C1 segment of cervical spinal cord (tissue), 14 donors: ENCODE results near the gene SPATA32.

Experiments
- DNase-seq, 14 donors: peaks; one replicate each; lab custom pipeline; 2025; lab: John Stamatoyannopoulos, UW

Gene SPATA32

DNA sequence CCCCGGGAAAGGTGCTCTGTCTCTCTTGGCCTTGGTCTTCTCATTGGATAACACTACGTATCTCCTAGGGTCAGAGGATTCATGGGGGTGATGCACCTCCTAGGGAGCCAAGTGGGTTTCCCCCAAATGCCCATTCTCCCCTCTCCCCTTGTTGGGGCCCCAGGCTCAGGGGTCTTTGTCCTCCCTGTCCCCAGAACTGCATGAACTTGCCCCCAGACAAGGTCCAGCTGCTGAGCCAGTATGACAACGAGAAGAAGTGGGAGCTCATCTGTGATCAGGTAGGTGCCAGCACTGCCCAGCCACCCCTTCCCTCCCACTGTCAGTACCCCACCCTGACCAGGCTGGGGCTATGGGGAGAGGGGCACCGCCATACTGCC, 31.5 kb downstream of the SPATA32 start:
- DNase-seq, result no peak

DNA sequence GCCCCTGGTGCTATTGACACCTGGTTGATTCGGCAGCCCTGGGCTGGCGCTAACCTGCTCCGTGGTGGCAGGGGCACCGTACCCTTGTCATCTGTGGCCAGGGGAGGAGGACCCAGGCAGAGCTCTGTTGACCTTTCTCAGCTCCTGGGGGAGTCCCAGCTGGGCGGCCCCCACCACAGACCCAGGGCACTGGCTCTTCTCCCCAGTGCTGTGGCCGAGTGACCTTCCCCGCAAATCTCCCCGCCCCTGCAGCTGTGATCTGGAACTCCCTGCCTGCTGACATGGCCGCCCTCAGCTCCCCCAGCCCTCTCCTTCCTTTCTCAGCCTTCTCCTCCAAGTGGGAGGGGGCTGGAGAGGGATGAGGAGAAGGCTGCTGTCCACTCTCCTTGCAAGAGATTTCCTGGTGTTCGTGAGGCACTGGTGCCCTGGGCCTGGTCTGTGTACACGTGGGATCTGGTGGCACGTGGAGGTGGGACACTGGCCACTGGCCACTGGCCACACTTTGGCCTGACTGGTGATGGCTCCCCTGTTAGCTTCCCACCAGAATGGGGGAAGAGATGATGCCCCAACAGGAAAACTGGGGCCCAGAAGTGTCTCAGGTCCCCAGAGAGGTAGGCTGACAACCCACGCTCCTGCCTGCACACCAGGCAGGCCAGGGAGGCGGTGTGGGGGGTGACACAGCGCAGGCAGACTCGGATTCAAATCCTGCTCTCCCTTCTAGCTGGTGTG, 32.0 kb downstream of the SPATA32 start:
- no peak for DNase-seq

DNA sequence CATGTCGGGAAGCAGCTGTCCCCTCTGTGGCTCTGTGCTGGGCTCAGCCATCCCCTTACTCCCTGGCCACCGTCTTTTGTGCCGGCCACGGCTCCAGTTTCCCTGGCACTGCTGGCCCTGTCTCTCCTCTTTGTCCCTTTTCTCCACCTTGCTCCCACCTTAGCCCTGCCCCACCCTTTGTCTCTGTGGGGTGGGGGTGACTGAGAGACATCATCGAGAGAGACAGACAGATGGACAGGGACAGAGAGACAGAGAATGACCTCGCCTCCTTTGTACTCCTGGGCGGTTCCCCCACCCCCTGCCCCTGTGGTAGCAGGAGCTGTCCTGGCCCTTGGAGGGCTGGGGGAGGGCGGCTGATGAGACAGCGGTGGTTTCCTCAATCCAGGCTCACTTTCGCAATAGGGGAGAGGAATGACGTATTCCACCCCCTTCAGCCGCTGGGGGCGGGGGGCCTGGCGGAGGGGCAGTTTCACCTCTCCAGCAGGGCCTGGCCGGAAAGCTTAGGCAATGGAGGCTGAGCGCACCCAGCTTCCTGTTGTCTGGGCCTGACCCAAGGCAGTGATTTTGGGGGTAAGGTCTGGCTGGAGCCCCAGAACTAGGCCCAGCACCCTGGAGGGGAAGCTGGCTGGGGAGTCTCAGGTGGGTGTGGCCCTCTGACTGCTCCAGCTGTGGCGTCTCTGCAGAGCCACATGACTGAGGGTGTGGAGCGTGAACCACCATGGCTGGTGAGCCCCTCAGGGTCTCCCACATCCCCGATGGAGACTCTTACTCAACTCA, 32.9 kb downstream of the SPATA32 start:
- DNase-seq, result peak in 9 of 14 donors; percentile 46 to 79 (median 60)

DNA sequence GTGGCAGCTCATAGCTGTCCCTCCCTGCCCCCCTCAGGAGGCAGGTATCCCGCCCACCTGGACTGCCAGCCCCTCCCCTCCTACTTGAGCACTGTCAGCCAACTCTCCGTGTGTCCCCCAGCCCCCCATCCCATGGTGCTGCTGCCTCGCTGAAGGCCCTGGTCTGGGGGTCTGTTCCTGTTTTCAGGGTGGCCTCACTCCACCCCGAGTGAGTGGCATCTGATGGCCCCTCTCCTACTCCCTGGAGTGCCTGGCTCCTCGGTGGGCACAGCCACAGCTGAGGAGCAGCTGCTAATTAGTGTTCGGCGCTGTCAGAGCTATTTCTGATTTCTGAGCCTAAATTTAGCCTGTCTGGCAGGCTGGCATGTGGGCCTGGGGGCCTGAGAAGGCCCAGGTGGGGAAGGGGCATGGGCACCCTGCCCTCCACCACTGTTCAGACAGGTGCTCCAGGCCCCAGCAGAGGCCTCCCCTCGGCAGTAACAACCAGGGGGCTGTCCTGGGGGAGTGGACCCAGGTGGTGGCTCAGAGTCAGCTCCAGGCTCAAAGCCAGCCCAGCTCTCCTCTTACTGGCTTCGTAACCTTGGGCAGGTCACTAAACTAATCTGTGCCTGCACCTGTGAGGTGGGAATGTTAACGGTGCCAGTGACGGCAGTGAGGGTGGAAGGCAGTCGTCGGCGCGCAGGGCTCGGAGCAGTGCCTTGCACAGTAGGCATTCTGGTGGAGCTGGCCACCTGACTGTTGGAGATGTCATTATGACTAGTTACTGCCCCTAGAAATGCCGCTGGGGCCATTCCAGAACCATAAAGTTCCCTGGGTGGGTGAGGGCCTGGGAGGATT, 33.8 kb downstream of the SPATA32 start:
- DNase-seq, result no peak

DNA sequence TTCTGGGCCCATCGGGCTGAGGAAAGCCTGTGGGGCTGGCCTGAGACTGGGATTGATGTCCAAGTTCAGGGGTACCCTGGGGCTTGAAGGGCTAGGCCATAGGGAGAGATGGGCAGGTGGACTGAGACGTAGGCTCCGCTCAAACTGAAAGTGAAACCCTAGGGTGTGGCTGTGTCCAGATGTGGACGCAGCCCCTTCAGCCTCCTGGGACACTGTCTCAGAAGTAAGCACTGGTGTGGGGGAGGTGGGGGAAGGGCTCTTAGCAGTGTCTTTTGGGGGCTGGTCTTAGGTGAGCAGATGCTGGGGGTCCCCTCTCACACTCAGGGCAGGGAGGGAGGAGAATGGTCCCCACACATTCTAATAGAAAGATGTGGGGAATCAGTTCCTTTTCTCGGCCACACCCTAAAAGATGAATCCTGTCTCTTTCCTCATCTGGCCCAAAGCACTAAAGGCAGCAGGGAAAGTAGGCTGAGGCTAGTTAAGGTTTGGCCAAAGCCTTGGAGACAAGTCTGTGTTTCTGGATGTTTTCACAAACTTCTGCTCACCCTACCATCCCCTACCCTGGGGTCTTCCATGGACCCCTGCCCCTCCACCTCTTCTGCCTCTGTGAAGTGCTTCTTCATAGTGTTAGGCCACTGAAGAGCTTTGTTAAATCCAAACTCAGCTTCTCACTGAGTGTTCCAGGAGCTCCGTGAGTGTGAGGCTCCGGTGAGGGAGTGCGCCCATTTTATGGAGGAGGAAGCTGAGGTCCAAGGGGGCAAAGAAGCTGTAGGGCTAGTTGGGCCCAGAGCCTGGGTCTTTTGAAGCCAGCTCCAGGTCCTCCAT, 34.6 kb downstream of the SPATA32 start:
- no peak for DNase-seq

DNA sequence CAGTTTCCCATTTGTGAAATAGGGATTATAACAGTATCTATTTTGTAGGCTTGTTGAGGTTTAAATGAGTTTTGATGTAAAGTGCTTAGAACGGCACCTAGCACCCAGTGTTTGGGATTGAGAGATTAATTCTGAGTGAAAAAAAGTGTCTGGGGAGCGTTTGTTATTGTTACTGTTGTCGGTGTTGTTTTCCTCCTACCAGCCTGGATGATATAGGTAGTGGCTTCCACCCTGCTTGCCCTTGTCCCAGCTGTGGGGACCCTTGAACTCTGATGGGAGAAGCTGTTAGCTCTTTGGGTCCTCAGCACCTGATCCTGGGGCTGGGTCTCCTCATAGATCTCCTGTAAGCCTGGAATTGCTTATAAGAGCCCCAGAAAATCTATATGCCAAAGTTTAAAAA, 35.3 kb downstream of the SPATA32 start:
- DNase-seq, result no peak

DNA sequence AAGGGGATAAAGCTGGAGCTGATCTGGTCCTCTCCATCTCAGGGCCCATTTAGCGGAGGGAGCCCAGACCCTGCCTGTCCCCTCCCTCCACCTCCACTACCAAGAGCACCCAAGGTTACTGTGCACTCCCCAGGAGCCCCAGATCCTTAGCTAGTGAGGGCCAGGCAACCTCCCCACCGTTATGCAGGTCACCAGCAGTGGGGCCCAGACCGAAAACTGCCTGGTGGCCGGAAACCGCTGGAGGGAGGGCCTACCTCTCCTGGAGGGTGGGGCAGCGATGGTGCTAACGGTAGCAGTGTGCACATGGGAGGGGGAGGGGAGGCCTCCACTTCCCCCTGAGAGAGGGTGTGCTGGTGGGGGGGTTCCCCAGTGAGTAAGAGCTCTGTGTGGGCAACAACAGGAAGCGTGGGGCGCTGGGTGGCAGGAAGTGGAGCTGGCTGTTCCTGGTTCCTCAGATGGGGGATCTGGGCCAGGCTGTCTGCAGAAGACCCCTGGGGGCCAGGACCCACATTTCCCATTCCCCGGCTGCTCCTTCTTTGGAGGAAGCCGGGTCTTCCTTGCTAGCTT, 35.8 kb downstream of the SPATA32 start:
- DNase-seq, result peak in 8 of 14 donors; percentile 30 to 69 (median 53)

DNA sequence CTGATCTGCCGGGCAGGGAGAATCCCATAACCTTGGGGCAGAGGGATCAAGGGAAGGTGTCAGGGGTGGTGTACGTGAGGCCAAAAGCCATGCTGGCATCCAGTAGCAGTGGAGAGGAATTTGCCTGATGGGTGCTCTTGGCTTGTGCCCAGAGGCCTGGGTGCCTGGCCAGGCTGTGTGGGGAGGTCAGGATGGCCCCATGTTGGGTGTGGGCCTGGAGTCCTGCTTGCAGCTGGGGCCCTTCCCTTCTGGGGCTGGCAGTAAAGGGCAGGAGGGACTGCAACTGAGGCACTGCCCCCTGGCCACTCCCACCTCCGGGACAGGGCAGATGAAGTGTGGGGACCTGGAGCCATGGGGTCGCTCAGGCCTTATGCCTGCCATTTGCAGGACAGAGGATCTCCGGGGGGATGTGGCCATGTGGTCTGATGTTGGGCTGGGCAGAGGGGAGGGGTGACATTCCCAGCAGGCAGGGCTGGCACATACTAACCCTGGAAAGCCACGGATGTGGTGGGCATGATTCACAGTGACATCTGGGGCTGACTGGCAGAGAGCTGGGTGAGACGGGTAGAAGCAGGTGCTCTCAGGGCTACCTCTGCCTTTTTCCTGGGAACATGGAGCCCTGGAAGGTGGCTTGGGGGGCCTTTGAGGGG, 36.7 kb downstream of the SPATA32 start:
- DNase-seq, result peak in 1 of 14 donors; percentile 31

DNA sequence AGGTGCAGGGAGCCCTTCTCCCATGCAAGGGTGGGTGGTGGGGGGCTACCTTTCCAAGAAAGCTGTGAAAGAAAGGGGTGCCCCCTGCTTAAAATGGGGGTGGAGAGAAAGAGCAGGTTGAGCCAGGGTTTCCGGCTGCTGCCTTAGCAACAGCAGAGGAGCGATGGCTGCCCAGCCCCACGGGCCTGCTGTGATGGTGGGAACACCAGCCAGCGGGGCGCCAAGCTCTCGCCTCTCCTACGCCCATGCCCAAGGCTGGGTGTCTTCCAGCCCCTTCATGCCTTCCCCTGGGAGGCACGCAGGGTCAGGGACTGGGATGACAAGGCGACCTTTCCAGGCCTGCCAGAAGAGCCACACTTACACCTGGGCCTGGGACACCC, 37.2 kb downstream of the SPATA32 start:
- DNase-seq, result no peak

DNA sequence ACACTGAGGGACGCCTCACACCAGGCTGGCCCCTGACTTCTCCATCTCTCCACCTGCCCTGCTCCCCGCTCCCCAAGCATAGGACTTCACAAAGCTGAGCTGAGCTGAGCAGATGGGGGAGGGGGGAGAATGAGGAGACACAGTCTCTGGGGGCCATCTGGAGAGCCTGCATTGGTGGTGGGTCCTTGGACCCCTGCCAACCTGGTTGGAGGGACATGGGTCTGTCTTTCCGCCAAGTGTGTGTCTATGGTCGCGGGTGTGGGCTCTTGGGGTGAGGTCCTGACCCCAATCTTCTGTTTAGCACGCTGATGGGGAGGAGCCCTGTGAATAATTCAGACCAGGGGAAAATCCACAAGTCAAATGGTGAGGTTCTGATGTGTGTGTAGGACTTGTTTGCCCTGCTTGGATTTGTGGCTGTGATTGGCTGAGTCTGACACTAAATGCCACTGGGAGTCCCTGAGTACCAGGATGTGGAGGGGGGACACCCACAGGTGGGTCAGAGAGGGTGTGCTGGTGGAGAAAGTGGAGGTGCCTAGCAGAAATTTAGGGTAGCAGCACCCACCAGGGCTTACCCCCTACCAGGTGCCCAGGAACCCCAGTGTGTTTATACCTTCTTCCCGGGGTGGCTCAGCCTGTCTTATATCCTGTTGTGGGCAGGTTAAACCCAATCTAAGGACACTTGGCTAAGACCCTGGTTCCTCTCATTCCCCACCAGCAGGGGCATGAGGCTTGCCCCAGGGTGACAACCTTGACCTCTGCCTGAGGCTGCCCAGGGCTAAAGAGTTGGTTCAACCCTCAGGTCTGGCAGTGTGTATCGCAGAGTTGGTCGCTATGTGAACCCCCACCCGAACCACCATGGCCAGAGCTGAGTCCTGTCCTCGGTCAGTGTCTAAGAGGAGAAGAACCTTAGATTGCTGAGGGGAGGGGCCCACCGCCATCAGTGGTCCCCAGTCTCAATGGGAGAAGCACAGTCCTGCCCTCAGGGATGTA, 38.1 kb downstream of the SPATA32 start:
- DNase-seq, result no peak

DNA sequence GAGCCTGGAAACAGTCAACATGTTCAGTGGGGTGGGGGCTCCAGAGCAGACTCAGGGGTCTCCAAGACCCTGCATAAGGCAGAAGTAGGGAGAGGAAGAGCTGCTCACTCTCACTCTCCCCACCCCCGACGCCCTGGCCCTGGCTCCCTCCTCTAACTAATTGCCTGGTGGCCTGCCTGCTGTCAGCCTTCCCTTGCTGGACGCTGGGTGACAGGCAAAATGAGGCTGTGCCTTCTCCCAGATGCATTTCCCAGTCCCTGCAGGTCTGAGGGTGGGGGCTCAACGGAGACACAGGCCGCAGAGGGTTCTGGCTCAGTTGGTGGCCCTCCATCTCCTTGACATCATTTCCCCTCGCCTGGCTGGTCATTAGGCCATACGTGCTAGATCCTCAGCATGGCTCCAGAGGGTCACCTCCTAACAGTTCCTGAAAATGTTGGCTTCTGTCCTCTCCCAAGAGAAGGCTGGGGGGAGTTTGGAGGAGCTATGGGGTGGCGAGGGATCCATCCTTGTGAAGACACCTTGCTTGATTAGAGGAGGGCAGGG, 38.8 kb downstream of the SPATA32 start:
- DNase-seq, result no peak

DNA sequence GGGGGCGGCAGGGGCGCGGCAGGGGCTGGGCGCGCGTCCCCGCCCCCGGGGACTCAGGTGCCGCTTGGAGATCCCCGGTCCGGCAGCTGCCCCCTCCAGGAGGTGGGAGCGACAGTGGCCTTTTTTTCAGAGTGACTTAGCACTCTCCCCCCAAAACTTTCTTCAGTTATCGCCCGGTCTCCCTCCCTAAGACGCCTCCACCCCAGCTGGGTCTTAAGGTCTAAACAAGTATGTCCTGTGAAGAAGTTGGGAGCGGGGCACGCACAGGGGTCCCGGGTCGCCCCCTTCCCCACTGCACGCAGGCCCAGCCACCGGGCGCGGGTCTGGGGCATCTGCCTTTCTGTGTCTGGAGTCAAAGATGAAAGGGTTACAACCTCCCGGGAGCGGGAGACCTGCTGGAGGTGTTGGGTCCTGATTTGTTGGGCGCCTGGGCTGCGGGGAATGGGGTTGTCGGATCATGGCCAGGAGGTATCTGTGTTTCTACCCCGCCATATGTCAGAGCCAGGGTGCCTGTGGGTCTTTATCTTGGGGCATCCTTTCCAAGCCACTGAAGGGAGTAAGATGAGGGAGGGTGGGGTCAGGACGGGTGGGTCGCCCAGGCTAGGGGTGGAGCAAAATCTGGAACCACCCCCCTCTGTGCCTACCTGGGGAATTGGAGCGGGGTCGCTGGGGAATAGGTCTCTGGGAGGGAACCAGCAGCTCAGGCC, 39.5 kb downstream of the SPATA32 start:
- DNase-seq, result no peak

DNA sequence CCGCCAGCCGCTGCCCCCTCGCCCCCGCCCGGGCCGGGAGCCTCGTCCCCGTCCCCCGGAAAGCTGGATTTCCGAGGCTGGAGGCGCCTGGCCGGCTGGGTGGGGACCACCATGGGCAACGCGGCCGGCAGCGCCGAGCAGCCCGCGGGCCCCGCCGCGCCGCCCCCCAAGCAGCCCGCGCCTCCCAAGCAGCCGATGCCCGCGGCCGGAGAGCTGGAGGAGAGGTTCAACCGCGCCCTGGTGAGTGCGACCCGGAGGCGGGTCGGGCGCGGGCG, 39.9 kb downstream of the SPATA32 start:
- no peak for DNase-seq

DNA sequence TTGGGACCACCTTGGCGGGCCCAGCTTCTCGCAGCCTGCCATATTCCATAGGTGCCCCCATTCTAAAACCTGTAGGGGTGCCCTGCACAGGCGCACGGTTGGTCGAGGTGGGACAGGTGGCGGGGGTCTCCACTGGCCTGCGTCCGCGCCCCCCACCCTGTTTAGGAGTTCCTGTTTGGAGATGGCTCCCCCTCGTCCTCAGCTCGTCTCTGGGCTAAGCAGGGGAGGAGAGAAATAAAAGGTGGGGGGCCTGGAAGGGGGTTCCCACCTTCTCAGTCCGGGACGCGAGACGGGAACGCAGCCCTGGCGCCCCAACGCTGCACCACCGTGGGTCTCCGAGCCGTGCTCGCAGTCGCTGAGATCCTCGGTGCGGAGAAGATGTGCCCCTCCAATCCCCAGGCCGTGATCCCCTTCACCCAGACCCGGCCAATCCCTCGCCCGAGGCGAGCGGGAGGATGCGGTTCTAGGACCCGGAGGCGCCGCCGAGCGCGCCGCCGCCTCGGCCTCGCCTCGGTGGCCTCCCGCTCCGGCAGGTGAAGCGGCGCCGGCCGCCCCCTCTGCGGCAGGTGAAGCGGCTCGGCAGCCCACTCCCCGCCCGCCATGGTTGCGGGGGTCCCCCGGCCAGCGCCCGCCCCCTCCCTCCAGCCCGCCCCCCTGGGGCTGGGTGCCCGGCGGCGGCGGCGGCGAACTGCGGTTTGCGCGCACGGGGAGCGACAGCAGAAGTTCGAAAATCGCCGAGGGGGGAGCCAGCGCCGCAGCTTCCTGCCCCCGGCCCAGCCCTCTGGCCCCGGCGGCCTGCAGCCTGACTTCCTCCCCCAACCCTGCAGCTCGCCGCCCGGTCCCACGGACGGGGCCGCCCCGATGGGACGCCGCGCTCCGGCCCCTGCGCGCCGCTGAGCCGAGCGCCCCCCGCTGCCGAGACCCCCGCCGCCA, 40.5 kb downstream of the SPATA32 start, which contains the start of gene FMNL1:
Gene FMNL1, plus strand, starts transcription at position 805 of the 933 bp plus-strand sequence. CDS start 240 bp downstream, outside the sequence.
- peak in 3 of 14 donors; percentile 24 to 61 (median 24) for DNase-seq

DNA sequence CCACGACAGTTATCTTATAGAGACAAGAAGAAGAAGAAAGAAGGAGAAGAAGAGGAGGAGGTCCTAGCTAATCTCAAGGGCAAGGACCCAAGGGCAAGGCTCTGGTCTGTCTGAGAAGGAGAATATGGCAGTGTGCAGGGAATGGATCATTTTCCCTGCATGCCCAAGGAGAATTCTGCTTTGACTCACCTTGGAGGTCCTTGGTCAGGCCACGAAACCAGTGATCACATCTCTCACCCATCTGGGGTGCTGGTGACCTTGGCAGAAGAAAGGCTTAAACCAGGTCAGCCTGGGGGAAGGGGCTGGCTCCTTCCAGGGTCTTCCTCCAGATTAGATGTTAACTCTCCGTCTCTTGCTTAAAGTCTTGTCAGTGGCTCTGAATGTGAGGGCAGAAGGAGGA, 41.8 kb downstream of the SPATA32 start:
- DNase-seq, result no peak

DNA sequence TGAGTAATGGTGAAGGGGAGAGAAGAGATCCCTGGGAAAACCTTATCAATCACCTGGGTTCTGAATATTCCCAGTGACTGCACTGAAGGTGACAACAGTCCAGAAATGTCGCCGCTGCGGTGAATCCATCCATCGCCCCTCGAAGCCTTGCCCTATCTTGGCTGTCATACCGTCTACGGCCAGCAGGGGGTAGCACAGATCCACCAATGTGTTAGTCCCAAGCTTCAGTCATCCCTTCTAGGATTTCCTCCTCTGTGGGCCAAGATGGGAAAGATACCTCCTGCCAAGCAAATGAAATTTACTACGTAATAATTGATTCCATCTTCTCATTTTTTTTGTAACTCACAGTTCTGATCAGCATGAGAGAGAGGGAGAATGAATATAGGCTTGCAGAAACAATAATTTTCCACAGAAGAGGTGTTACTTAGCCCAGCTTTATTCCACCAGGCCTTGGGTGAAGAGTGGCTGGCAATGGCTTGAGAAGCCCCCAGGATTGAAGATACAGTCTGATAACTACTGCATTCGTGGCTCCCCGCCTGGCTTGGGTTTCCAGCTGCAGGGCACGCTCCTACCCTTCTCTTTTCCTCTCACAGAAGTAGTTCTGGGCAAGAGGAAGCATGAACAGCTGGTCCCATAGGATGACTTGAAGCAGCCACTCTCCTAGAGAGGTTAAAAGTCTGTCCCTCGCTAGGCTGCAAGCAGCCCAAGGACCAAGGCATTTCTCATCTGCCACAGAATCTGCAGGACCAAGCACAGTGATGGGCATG, 42.8 kb downstream of the SPATA32 start:
- DNase-seq, result peak in 11 of 14 donors; percentile 25 to 83 (median 69)
